Measurements from ENCODE around the gene ZNF512. TPM values are rescaled to one million over a fixed set of nuclear protein-coding genes. Genes with fewer than 3 reads are reported as not detected.
"Not testable (repeated sequence)": the region's sequence is repeated elsewhere in the genome, so short reads cannot be mapped to it uniquely, and the experiment has no call there.

The ZNF512 gene
- polyA plus RNA-seq, 1 donor (not counting 4 experiments of a cell fraction or from before 2014, with no cell fraction given): 16.6 TPM

DNA sequence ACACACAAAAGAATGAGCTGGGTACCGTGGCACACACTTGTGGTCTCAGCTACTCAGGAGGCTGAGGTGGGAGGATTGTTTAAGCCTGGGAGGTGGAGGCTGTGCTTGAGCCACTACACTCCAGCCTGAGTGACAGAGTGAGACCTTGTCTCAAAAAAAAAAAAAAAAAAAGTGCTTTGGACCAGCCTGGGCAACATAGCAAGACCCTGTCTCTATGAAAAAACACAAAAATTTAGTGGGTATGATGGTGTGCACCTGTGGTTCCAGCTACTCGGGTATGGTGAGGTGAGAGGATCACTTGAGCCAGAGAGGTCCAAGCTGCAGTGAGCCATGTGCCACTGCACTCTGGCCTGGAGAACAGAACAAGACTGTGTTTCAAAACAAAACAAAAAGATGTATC, 10.4 kb downstream of the ZNF512 start:
- H4K20me1 ChIP-seq (ENCODE audit: control insufficient read depth, extremely low read depth, insufficient read depth, low read length): no peaks in the 10 kb centered on the region
- H3K27me3 ChIP-seq (ENCODE audit: control insufficient read depth, extremely low read depth, insufficient read depth, low read length): no peaks in the 10 kb centered on the region
- no peak for TF ChIP-seq EZH2 (IDR thresholded peaks at IDR 0.05; ENCODE audit: low read length)
- TF ChIP-seq, protein P1, sequence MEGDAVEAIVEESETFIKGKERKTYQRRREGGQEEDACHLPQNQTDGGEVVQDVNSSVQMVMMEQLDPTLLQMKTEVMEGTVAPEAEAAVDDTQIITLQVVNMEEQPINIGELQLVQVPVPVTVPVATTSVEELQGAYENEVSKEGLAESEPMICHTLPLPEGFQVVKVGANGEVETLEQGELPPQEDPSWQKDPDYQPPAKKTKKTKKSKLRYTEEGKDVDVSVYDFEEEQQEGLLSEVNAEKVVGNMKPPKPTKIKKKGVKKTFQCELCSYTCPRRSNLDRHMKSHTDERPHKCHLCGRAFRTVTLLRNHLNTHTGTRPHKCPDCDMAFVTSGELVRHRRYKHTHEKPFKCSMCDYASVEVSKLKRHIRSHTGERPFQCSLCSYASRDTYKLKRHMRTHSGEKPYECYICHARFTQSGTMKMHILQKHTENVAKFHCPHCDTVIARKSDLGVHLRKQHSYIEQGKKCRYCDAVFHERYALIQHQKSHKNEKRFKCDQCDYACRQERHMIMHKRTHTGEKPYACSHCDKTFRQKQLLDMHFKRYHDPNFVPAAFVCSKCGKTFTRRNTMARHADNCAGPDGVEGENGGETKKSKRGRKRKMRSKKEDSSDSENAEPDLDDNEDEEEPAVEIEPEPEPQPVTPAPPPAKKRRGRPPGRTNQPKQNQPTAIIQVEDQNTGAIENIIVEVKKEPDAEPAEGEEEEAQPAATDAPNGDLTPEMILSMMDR (optimal IDR thresholded peaks at IDR 0.05 in 1 of 3, IDR thresholded peaks at IDR 0.05 in 1 of 3, conservative IDR thresholded peaks at IDR 0.05 in 1 of 3; ENCODE audit: extremely low read depth in 1 of 3, insufficient read depth in 2 of 3, low read length in 3 of 3): no peak
- H3K9me3 ChIP-seq (ENCODE audit: control insufficient read depth, low read depth, low read length): no peaks in the 10 kb centered on the region
- peaks cover 90% of the 10 kb centered on the region for H3K79me2 ChIP-seq (ENCODE audit: control insufficient read depth, insufficient read depth, low read length)
- no peak overlapping the region for H3K27ac ChIP-seq (ENCODE audit: control insufficient read depth, insufficient read depth, low read length)
- H3K36me3 ChIP-seq (ENCODE audit: control insufficient read depth in 2 of 2, extremely low read depth in 1 of 2, insufficient read depth in 2 of 2, low read length in 2 of 2): peaks cover 0 to 1% of the 10 kb centered on the region in 2 experiments
- dilution Hi-C loops (cut with MboI; ENCODE audit: extremely low pct_ligation_motif_present, low sequenced_read_pairs): no loop called here
- H3K4me3 ChIP-seq (ENCODE audit: control insufficient read depth in 2 of 3, extremely low read depth in 1 of 3, insufficient read depth in 2 of 3, low read depth in 1 of 3, low read length in 3 of 3): no peak overlapping the region
- H3K9me1 ChIP-seq (ENCODE audit: control insufficient read depth, extremely low read depth, insufficient read depth, low read length): peaks cover 2% of the 10 kb centered on the region
- DNase-seq (ENCODE audit: low read depth, low spot score): no peak
- H3K9ac ChIP-seq (ENCODE audit: control insufficient read depth, extremely low read depth, insufficient read depth, low read length): no peak overlapping the region
- H3K4me2 ChIP-seq (ENCODE audit: control insufficient read depth, extremely low read depth, insufficient read depth, low read depth, low read length): no peak overlapping the region
- FAIRE-seq: no peak
- H2AFZ ChIP-seq (ENCODE audit: control insufficient read depth, low read length): no peak overlapping the region
- peaks cover 5% of the 10 kb centered on the region for H3K4me1 ChIP-seq (ENCODE audit: control insufficient read depth, extremely low read depth, insufficient read depth, low read length)

DNA sequence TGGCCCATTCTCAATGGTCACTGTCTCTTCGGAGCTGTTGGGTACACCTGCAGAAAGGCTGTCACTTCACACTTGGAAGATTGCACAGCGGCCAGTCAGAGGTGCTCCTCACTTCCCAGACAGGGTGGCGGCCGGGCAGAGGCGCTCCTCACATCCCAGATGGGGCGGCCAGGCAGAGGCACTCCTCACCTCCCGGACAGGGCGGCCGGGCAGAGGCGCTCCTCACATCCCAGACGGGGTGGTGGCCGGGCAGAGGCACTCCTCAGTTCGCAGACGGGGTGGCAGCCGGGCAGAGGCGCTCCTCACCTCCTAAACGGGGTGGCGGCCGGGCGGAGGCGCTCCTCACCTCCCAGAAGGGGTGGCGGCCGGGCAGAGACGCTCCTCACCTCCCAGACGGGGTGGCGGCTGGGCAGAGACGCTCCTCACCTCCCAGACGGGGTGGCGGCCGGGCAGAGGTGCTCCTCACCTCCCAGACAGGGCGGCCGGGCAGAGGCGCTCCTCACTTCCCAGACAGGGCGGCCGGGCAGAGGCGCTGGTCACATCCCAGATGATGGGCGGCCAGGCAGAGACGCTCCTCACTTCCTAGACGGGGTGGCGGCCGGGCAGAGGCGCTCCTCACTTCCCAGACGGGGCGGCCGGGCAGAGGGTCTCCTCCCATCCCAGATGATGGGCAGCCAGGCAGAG, 11.3 kb downstream of the ZNF512 start:
- peaks cover 87% of the 10 kb centered on the region for H3K79me2 ChIP-seq (ENCODE audit: control insufficient read depth, insufficient read depth, low read length)
- H4K20me1 ChIP-seq (ENCODE audit: control insufficient read depth, extremely low read depth, insufficient read depth, low read length); H2AFZ ChIP-seq (ENCODE audit: control insufficient read depth, low read length); H3K9ac ChIP-seq (ENCODE audit: control insufficient read depth, extremely low read depth, insufficient read depth, low read length); FAIRE-seq; H3K9me3 ChIP-seq (ENCODE audit: control insufficient read depth, low read depth, low read length); dilution Hi-C loops (cut with MboI; ENCODE audit: extremely low pct_ligation_motif_present, low sequenced_read_pairs); H3K27ac ChIP-seq (ENCODE audit: control insufficient read depth, insufficient read depth, low read length); H3K4me3 ChIP-seq (ENCODE audit: control insufficient read depth in 2 of 3, extremely low read depth in 1 of 3, insufficient read depth in 2 of 3, low read depth in 1 of 3, low read length in 3 of 3); H3K27me3 ChIP-seq (ENCODE audit: control insufficient read depth, extremely low read depth, insufficient read depth, low read length); H3K4me2 ChIP-seq (ENCODE audit: control insufficient read depth, extremely low read depth, insufficient read depth, low read depth, low read length); H3K9me1 ChIP-seq (ENCODE audit: control insufficient read depth, extremely low read depth, insufficient read depth, low read length); DNase-seq (ENCODE audit: low read depth, low spot score); H3K36me3 ChIP-seq (ENCODE audit: control insufficient read depth in 2 of 2, extremely low read depth in 1 of 2, insufficient read depth in 2 of 2, low read length in 2 of 2); H3K4me1 ChIP-seq (ENCODE audit: control insufficient read depth, extremely low read depth, insufficient read depth, low read length): not testable (repeated sequence)

GRCh38 chr2:27595412-27595811, 12.6 kb downstream of the ZNF512 start:
- dilution Hi-C loops (cut with MboI; ENCODE audit: extremely low pct_ligation_motif_present, low sequenced_read_pairs); H3K4me2 ChIP-seq (ENCODE audit: control insufficient read depth, extremely low read depth, insufficient read depth, low read depth, low read length); H3K36me3 ChIP-seq (ENCODE audit: control insufficient read depth in 2 of 2, extremely low read depth in 1 of 2, insufficient read depth in 2 of 2, low read length in 2 of 2); H3K4me1 ChIP-seq (ENCODE audit: control insufficient read depth, extremely low read depth, insufficient read depth, low read length); H3K27me3 ChIP-seq (ENCODE audit: control insufficient read depth, extremely low read depth, insufficient read depth, low read length); H3K4me3 ChIP-seq (ENCODE audit: control insufficient read depth in 2 of 3, extremely low read depth in 1 of 3, insufficient read depth in 2 of 3, low read depth in 1 of 3, low read length in 3 of 3); H2AFZ ChIP-seq (ENCODE audit: control insufficient read depth, low read length); H3K9me1 ChIP-seq (ENCODE audit: control insufficient read depth, extremely low read depth, insufficient read depth, low read length); H4K20me1 ChIP-seq (ENCODE audit: control insufficient read depth, extremely low read depth, insufficient read depth, low read length); DNase-seq (ENCODE audit: low read depth, low spot score); FAIRE-seq; H3K27ac ChIP-seq (ENCODE audit: control insufficient read depth, insufficient read depth, low read length); H3K9ac ChIP-seq (ENCODE audit: control insufficient read depth, extremely low read depth, insufficient read depth, low read length); H3K9me3 ChIP-seq (ENCODE audit: control insufficient read depth, low read depth, low read length): not testable (repeated sequence)
- peaks cover 82% of the 10 kb centered on the region for H3K79me2 ChIP-seq (ENCODE audit: control insufficient read depth, insufficient read depth, low read length)

All from keratinocyte (primary cell).